Germinal center (tissue), 1 donor: ENCODE data around the gene TBC1D2.

Source experiments
- DNase-seq: peaks from one replicate; pipeline ENCODE4 v3.0.0; 2012; ENCODE audit warnings: mixed read lengths, low spot score

Gene TBC1D2

GRCh38 chr9:98236901-98237487, 18.5 kb downstream of the TBC1D2 start:
- no peak for DNase-seq

GRCh38 chr9:98235126-98235525, 20.3 kb downstream of the TBC1D2 start:
- no peak for DNase-seq

GRCh38 chr9:98234245-98234825, 21.1 kb downstream of the TBC1D2 start:
- no peak for DNase-seq

GRCh38 chr9:98232926-98233325, 22.5 kb downstream of the TBC1D2 start:
- DNase-seq, result no peak

GRCh38 chr9:98231770-98232478, 23.5 kb downstream of the TBC1D2 start:
- no peak for DNase-seq

GRCh38 chr9:98230789-98231188, 24.7 kb downstream of the TBC1D2 start:
- no peak for DNase-seq

GRCh38 chr9:98230304-98230703, 25.1 kb downstream of the TBC1D2 start:
- DNase-seq, result no peak

GRCh38 chr9:98229620-98230019, 25.8 kb downstream of the TBC1D2 start:
- no peak for DNase-seq

- no peak for DNase-seq
Measured at GRCh38 chr9:98229090-98229395, 26.4 kb downstream of the TBC1D2 start.

- DNase-seq, result no peak
Measured at GRCh38 chr9:98228392-98229089, 26.9 kb downstream of the TBC1D2 start.

- DNase-seq, result no peak
Measured at GRCh38 chr9:98227883-98228282, 27.6 kb downstream of the TBC1D2 start.

GRCh38 chr9:98226957-98227356, 28.5 kb downstream of the TBC1D2 start:
- DNase-seq, result no peak

GRCh38 chr9:98226516-98226915, 28.9 kb downstream of the TBC1D2 start:
- no peak for DNase-seq

- DNase-seq, result no peak
Measured at GRCh38 chr9:98225015-98225442, 30.4 kb downstream of the TBC1D2 start.

- no peak for DNase-seq
Measured at GRCh38 chr9:98222885-98223691, 32.4 kb downstream of the TBC1D2 start.

GRCh38 chr9:98220911-98221310, 34.5 kb downstream of the TBC1D2 start:
- no peak for DNase-seq

- DNase-seq, result no peak
Measured at GRCh38 chr9:98219794-98220370, 35.6 kb downstream of the TBC1D2 start.

GRCh38 chr9:98219364-98219716, 36.1 kb downstream of the TBC1D2 start:
- no peak for DNase-seq

- no peak for DNase-seq
Measured at GRCh38 chr9:98218562-98219363, 36.7 kb downstream of the TBC1D2 start.

GRCh38 chr9:98217255-98217654, 38.2 kb downstream of the TBC1D2 start:
- no peak for DNase-seq

- DNase-seq, result no peak
Measured at GRCh38 chr9:98216391-98216790, 39.1 kb downstream of the TBC1D2 start.
